ENCODE measurements around the gene FUCA1. TPM values are rescaled to one million over a fixed set of nuclear protein-coding genes. Genes with fewer than 3 reads are reported as not detected.
"Not testable (repeated sequence)": the region's sequence is repeated elsewhere in the genome, so short reads cannot be mapped to it uniquely, and the experiment has no call there.

The FUCA1 gene
- total RNA-seq, 1 experiment from 2014 or later: 14.3 TPM

GRCh38 chr1:23848673-23849616, 19.1 kb downstream of the FUCA1 start:
- Histone ChIP-seq H3K36me3 (ENCODE audit: control insufficient read depth, insufficient read depth, low read length) (no peaks in the 10 kb centered on the region), H3K9me3 (ENCODE audit: control insufficient read depth, insufficient read depth, low read depth, low read length) (no peaks in the 10 kb centered on the region), H3K27ac (ENCODE audit: low read length) (no peak overlapping the region), H3K4me3 (ENCODE audit: low read depth in 2 of 2, low read length in 2 of 2) (no peak overlapping the region), H3K27me3 (ENCODE audit: control insufficient read depth, insufficient read depth, low read length) (no peaks in the 10 kb centered on the region), H3K4me1 (ENCODE audit: control insufficient read depth, insufficient read depth, low read length) (no peaks in the 10 kb centered on the region)
- ChIA-PET POLR2A (interaction anchor here (0.5 to 0.7 kb wide), 2 partner anchors 30 to 875 kb away, joined by 3 to 9 read pairs; no protein-coding TSS in a partner anchor), CTCF (no interaction called here)
- no peak for TF ChIP-seq TCF7L2 (IDR thresholded peaks at IDR 0.05; ENCODE audit: low read depth, low read length)
- TF ChIP-seq CTCF (IDR thresholded peaks at IDR 0.05): no peak
- TF ChIP-seq SIN3A (IDR thresholded peaks at IDR 0.05; ENCODE audit: borderline replicate concordance, insufficient read depth, low read depth, low read length): no peak
- TF ChIP-seq POLR2AphosphoS5 (IDR thresholded peaks at IDR 0.05; ENCODE audit: low read depth, low read length): no peak
- TF ChIP-seq, protein P1, sequence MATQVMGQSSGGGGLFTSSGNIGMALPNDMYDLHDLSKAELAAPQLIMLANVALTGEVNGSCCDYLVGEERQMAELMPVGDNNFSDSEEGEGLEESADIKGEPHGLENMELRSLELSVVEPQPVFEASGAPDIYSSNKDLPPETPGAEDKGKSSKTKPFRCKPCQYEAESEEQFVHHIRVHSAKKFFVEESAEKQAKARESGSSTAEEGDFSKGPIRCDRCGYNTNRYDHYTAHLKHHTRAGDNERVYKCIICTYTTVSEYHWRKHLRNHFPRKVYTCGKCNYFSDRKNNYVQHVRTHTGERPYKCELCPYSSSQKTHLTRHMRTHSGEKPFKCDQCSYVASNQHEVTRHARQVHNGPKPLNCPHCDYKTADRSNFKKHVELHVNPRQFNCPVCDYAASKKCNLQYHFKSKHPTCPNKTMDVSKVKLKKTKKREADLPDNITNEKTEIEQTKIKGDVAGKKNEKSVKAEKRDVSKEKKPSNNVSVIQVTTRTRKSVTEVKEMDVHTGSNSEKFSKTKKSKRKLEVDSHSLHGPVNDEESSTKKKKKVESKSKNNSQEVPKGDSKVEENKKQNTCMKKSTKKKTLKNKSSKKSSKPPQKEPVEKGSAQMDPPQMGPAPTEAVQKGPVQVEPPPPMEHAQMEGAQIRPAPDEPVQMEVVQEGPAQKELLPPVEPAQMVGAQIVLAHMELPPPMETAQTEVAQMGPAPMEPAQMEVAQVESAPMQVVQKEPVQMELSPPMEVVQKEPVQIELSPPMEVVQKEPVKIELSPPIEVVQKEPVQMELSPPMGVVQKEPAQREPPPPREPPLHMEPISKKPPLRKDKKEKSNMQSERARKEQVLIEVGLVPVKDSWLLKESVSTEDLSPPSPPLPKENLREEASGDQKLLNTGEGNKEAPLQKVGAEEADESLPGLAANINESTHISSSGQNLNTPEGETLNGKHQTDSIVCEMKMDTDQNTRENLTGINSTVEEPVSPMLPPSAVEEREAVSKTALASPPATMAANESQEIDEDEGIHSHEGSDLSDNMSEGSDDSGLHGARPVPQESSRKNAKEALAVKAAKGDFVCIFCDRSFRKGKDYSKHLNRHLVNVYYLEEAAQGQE (IDR thresholded peaks at IDR 0.05; ENCODE audit: insufficient read depth in 1 of 2, low read depth in 2 of 2, low read length in 1 of 2): no peak
- intact Hi-C loops (cut with micrococcal nuclease; ENCODE audit: unreplicated experiment): no loop called here
- DNase-seq (ENCODE audit: low read depth, low spot score): no peak
- BruUV-seq (replicated peaks): no TSS peak
- ATAC-seq: no peak
- in situ Hi-C loops (cut with HindIII; ENCODE audit: low pct_unique_long_range_greater_than_20kb, low sequenced_read_pairs): no loop called here

DNA sequence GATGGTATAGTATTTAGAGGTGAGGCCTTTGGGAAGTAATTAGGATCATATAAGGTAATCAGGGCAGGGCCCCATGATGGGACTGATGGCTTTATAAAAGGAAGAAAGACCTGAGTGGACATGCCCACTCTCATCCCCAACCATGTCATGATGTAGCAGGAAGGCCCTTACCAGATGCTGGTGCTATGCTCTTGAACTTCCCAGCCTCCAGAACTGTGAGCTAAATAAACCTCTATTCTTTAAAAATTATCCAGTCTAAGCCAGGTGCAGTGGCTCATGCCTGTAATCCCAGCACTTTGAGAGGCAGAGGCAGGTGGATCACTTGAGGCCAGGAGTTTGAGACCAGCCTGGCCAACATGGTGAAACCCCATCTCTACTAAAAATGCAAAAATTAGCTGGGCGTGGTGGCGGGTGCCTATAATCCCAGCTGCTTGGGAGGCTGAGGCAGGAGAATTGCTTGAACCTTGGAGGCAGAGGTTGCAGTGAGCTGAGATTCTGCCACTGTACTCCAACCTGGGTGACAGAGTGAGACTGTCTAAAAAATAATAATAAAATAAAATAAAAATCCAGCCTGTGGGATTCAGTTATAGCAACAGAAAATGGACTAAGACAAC, 20.5 kb downstream of the FUCA1 start:
- ATAC-seq; DNase-seq (ENCODE audit: low read depth, low spot score); H3K36me3 ChIP-seq (ENCODE audit: control insufficient read depth, insufficient read depth, low read length); in situ Hi-C loops (cut with HindIII; ENCODE audit: low pct_unique_long_range_greater_than_20kb, low sequenced_read_pairs); H3K27me3 ChIP-seq (ENCODE audit: control insufficient read depth, insufficient read depth, low read length); H3K4me1 ChIP-seq (ENCODE audit: control insufficient read depth, insufficient read depth, low read length); H3K9me3 ChIP-seq (ENCODE audit: control insufficient read depth, insufficient read depth, low read depth, low read length); H3K27ac ChIP-seq (ENCODE audit: low read length); CTCF ChIA-PET; H3K4me3 ChIP-seq (ENCODE audit: low read depth in 2 of 2, low read length in 2 of 2); intact Hi-C loops (cut with micrococcal nuclease; ENCODE audit: unreplicated experiment); BruUV-seq (replicated peaks): not testable (repeated sequence)
- POLR2A ChIA-PET: interaction anchor here (0.6 kb wide), 1 partner anchor 14 kb away, joined by 3 read pairs; no protein-coding TSS in a partner anchor
